WI38 (cell line): ENCODE measurements around the gene THRB.

ENCODE experiments used
- H3K4me3 ChIP-seq: 2 replicates; pipeline ENCODE4 v1.5.1; 2011; ENCODE audit warnings: low read depth, mild to moderate bottlenecking, control low read depth, low read length
- CTCF ChIP-seq: IDR thresholded peaks from 2 replicates; pipeline ENCODE4 v1.5.1; 2012; ENCODE audit warnings: low read depth, mild to moderate bottlenecking, control low read depth, low read length

Gene THRB

GRCh38 chr3:24237971-24238706 lies 256.5 kb downstream of the THRB start:
- peak; percentile 80 for TF ChIP-seq CTCF
- no peak overlapping the region for H3K4me3 ChIP-seq

DNA sequence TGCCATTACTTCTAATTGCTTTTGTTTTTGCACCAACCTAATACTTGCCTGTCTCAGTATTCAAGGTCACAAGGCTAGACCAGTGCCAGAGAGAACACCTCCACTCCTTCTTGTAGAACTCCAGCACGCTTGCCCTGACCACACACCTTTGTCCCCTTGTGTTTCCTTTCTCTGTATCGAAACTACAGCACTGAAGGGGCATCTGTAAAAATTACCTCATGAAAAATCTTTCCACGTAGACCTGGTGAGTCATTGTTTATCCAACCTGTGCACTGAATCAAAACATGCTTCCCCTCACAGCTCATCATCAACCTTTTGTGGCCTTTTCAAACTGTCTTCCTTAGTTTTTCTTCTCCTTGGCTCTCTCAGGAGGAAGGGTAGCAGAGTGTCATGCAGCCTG lies 259.5 kb downstream of the THRB start:
- H3K4me3 ChIP-seq = no peak overlapping the region
- TF ChIP-seq CTCF = no peak

GRCh38 chr3:24232784-24233183 lies 261.9 kb downstream of the THRB start:
- no peak overlapping the region for H3K4me3 ChIP-seq
- no peak for TF ChIP-seq CTCF

DNA sequence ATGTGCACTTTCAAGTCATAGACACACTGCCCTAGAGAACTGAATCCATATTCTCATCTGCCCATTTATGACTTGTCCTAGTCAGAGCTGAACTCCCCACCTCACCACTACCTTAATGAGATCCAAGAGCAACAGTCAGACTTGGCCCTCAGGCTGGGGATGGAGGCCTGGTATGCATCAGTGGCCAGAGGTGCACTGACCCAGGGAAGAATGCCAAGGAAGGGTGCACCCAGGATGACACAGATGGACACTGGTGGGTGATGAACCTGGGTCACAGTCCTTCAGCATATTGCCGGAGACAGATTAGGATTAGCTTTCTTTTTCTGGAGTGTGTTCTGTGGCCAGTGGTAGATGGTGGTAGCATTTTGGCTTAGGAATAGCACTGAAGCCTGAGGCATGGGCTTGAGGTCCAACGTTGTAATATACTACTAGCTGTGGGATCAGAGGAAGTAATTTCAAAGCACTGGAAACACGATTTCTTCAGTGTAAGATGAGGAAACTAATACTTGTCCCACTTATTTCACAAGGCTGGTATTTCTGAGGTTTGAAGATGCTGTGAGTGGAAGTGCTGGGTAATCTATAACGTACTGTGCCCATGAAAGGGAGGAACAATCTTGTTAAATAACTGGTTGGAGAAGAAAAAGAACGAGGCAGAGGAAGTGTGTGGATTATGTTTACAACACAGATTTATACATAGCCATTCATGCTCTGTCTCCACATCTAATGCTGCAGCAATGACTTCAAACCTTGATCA lies 265.0 kb downstream of the THRB start:
- H3K4me3 ChIP-seq = no peak overlapping the region
- TF ChIP-seq CTCF = no peak

GRCh38 chr3:24227635-24228034 lies 267.0 kb downstream of the THRB start:
- no peak for TF ChIP-seq CTCF

GRCh38 chr3:24226397-24226796 lies 268.3 kb downstream of the THRB start:
- TF ChIP-seq CTCF = no peak
- no peak overlapping the region for H3K4me3 ChIP-seq

More at GRCh38 chr3:24227635-24228034, 267.0 kb downstream of the THRB start:
- H3K4me3 ChIP-seq = no peak overlapping the region

DNA sequence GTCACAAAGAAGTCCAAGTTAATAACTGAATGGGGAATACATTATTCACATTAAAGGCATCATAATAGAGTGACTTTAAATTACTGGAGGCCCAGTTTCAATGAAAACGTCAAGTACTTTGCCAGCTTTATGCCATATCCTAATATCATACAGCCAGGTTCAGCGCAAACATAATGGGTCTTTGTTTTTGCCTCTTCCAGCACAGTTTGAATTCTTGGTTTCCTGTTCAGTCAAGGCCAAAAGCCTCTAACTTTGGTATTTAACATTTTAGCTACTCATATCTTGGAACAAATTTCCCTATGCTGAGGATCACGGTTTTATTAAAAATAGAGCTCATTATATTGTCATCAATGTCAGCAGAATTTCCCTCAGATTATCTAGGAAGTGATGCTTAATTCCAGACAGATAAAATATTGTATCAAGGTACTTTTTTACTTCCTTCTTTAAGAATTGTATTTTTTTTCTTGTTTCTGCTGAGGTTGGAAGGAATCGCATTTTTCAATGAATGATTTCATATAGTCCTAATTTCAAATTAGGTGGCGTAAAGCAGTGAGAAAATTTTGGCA lies 269.2 kb downstream of the THRB start:
- no peak for TF ChIP-seq CTCF
- H3K4me3 ChIP-seq = no peak overlapping the region
